Mesenchymal stem cell (in vitro differentiated cells and primary cell): ENCODE results near the gene USP19.
A peak's percentile ranks its signal among the peaks of the same experiment; 100 is the strongest.

Source experiments
- DNase-seq: peaks from one replicate; pipeline ENCODE4 v3.0.0-alpha.2; 2013
- H2AFZ ChIP-seq: one replicate; pipeline ENCODE4 v1.6.1; 2013; ENCODE audit warnings: low read depth, mild to moderate bottlenecking, control low read depth, inconsistent platforms, low read length, moderate library complexity
- H2AK5ac ChIP-seq: 2 replicates; pipeline ENCODE4 v1.6.1; 2013; ENCODE audit warnings: low read length, moderate library complexity, mild to moderate bottlenecking, inconsistent platforms; ENCODE audit not compliant: severe bottlenecking
- H2BK120ac ChIP-seq: one replicate; pipeline ENCODE4 v1.6.1; 2013; ENCODE audit warnings: low read depth, mild to moderate bottlenecking, inconsistent platforms, low read length, moderate library complexity
- H2BK12ac ChIP-seq, 2 experiments: one replicate each; pipeline ENCODE4 v1.6.1; 2013; ENCODE audit warnings: inconsistent platforms in 2 of 2, low read length in 2 of 2, mild to moderate bottlenecking in 2 of 2, moderate library complexity in 2 of 2, control low read depth in 1 of 2
- H2BK15ac ChIP-seq: one replicate; pipeline ENCODE4 v1.6.1; 2013; ENCODE audit warnings: mild to moderate bottlenecking, low read depth, inconsistent platforms; ENCODE audit not compliant: poor library complexity, severe bottlenecking
- H2BK5ac ChIP-seq: 2 replicates; pipeline ENCODE4 v1.6.1; 2013; ENCODE audit warnings: low read depth, mild to moderate bottlenecking, low read length, control low read depth, inconsistent platforms; ENCODE audit not compliant: poor library complexity, severe bottlenecking
- H3K14ac ChIP-seq, 2 experiments: one replicate each; pipeline ENCODE4 v1.6.1; 2013; ENCODE audit warnings: inconsistent platforms in 2 of 2, low read length in 2 of 2, control low read depth in 1 of 2, mild to moderate bottlenecking in 1 of 2, moderate library complexity in 1 of 2
- H3K18ac ChIP-seq, 2 experiments: one replicate each; pipeline ENCODE4 v1.6.1; 2013; ENCODE audit warnings: inconsistent platforms in 2 of 2, low read length in 2 of 2, control low read depth in 1 of 2, low read depth in 1 of 2, mild to moderate bottlenecking in 1 of 2
- H3K23ac ChIP-seq, 2 experiments: one replicate each; pipeline ENCODE4 v1.6.1; 2013; ENCODE audit warnings: inconsistent platforms in 2 of 2, low read length in 2 of 2, mild to moderate bottlenecking in 2 of 2, moderate library complexity in 2 of 2, control low read depth in 1 of 2
- H3K27ac ChIP-seq: 2 replicates; pipeline ENCODE4 v1.5.1; 2013; ENCODE audit warnings: mild to moderate bottlenecking, moderate library complexity, low read length, control low read depth, inconsistent platforms; ENCODE audit not compliant: poor library complexity, severe bottlenecking
- H3K27me3 ChIP-seq, 2 experiments: 2 replicates each; pipeline versions ENCODE4 v1.6.1 to v1.7.0; 2013; ENCODE audit warnings: low read length in 2 of 2, mild to moderate bottlenecking in 2 of 2, moderate library complexity in 2 of 2, control low read depth in 1 of 2, inconsistent platforms in 1 of 2; ENCODE audit not compliant: control insufficient read depth in 1 of 2, insufficient read depth in 1 of 2
- H3K36me3 ChIP-seq, 2 experiments: 2 replicates each; pipeline versions ENCODE4 v1.6.1 to v1.7.0; 2013; ENCODE audit warnings: low read length in 2 of 2, control low read depth in 1 of 2, inconsistent platforms in 1 of 2, low read depth in 1 of 2, mild to moderate bottlenecking in 1 of 2; ENCODE audit not compliant: insufficient read depth in 2 of 2, control insufficient read depth in 1 of 2
- H3K4ac ChIP-seq, 2 experiments: one replicate each; pipeline ENCODE4 v1.6.1; 2013; ENCODE audit warnings: inconsistent platforms in 2 of 2, low read length in 2 of 2, mild to moderate bottlenecking in 2 of 2, moderate library complexity in 2 of 2, control low read depth in 1 of 2, low read depth in 1 of 2
- H3K4me1 ChIP-seq: 2 replicates; pipeline ENCODE4 v1.6.1; 2013; ENCODE audit warnings: low read depth, low read length, control low read depth; ENCODE audit not compliant: control insufficient read depth, insufficient read depth
- H3K4me2 ChIP-seq: 2 replicates; pipeline ENCODE4 v1.6.1; 2013; ENCODE audit warnings: low read length, mild to moderate bottlenecking, inconsistent platforms; ENCODE audit not compliant: poor library complexity, severe bottlenecking
- H3K4me3 ChIP-seq, 2 experiments: 2 replicates each; pipeline versions ENCODE4 v1.5.1 to v1.7.0; 2013; ENCODE audit warnings: low read length in 2 of 2, mild to moderate bottlenecking in 2 of 2, control low read depth in 1 of 2, low read depth in 1 of 2; ENCODE audit not compliant: insufficient read depth in 1 of 2
- H3K79me1 ChIP-seq: replicated peaks from 2 replicates; pipeline ENCODE4 v1.6.1; 2013; ENCODE audit warnings: mild to moderate bottlenecking, control low read depth, low read length, inconsistent platforms; ENCODE audit not compliant: poor library complexity, severe bottlenecking
- H3K9ac ChIP-seq: 2 replicates; pipeline ENCODE4 v1.7.0; 2013; ENCODE audit warnings: mild to moderate bottlenecking, low read length, moderate library complexity
- H3K9me3 ChIP-seq: 2 replicates; pipeline ENCODE4 v1.7.0; 2013; ENCODE audit warnings: mild to moderate bottlenecking, low read length; ENCODE audit not compliant: control insufficient read depth
- H4K8ac ChIP-seq: one replicate; pipeline ENCODE4 v1.6.1; 2013; ENCODE audit warnings: inconsistent platforms, mild to moderate bottlenecking, low read length, moderate library complexity
- H4K91ac ChIP-seq: one replicate; pipeline ENCODE4 v1.6.1; 2013; ENCODE audit warnings: mild to moderate bottlenecking, low read length, inconsistent platforms
- WGBS: methylation state at CpG from one replicate; pipeline ENCODE4 v1.1.7; 2013; ENCODE audit warnings: mixed read lengths; 5-methylcytosine and 5-hydroxymethylcytosine counted together

USP19 gene

DNA sequence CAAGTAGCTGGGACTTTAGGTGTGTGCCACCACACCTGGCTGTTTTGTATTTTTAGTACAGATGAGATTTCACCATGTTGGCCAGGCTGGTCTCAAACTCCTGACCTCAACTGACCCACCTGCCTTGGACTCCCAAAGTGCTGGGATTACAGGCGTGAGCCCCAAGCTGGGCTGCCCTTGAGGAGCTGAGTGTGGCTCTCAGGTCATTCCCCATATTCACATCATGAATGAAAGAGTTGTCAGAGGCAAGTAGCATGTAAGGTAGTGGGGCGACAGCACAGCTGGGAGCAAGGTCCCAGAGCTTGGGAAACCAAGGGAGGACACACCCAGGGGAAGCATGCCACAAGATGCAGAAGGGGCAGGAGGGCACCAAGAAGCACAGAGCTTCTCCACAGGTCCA is 40.6 kb upstream of the USP19 start:
- no peaks in the 10 kb centered on the region for H3K27me3 ChIP-seq
- H3K14ac ChIP-seq = no peak overlapping the region
- H3K18ac ChIP-seq = no peak overlapping the region
- H4K91ac ChIP-seq = no peak overlapping the region
- H3K27ac ChIP-seq = no peak overlapping the region
- H3K23ac ChIP-seq = no peak overlapping the region
- no peak overlapping the region for H2AK5ac ChIP-seq
- no peak overlapping the region for H3K4me3 ChIP-seq
- no peak for DNase-seq
- no peak overlapping the region for H3K4ac ChIP-seq
- peaks cover 31 to 33% of the 10 kb centered on the region in 2 experiments for H3K36me3 ChIP-seq
- peaks cover 20% of the 10 kb centered on the region for H3K4me1 ChIP-seq
- peaks cover 30% of the 10 kb centered on the region for H3K79me1 ChIP-seq
- no peak overlapping the region for H3K9ac ChIP-seq
- WGBS = 100% methylated on average over 2 of the region's 2 CpGs
- H4K8ac ChIP-seq = no peak overlapping the region
- H3K4me2 ChIP-seq = no peak overlapping the region
- H2BK12ac ChIP-seq = no peak overlapping the region
- H2BK120ac ChIP-seq = no peak overlapping the region
- H2BK15ac ChIP-seq = no peak overlapping the region
- no peak overlapping the region for H2AFZ ChIP-seq
- H2BK5ac ChIP-seq = no peak overlapping the region
- no peaks in the 10 kb centered on the region for H3K9me3 ChIP-seq

DNA sequence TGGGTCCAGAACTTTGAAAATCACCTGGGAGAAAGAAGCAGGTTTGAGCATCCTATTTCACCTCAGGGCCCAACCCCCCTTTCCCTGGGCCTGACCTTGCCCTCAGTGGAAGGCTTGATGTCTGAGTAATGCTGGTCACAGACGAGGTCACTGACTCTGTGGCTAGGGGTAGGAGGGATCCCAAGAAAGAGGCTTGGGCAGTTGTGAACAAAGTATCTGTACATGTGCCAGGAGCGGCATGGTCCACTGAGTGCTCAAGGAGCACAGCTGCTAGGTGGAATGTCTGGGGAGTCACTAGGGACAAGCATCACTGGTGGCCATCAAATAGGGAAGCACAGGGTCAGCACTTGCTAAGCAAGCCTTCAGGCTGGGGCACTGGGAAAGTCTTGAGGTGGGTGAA is 38.2 kb upstream of the USP19 start:
- no peak overlapping the region for H2BK15ac ChIP-seq
- H3K14ac ChIP-seq = no peak overlapping the region
- no peak overlapping the region for H4K91ac ChIP-seq
- no peak overlapping the region for H3K23ac ChIP-seq
- no peak overlapping the region for H2BK120ac ChIP-seq
- no peak overlapping the region for H3K27ac ChIP-seq
- peaks cover 11% of the 10 kb centered on the region for H3K4me1 ChIP-seq
- H3K9ac ChIP-seq = no peak overlapping the region
- no peak for DNase-seq
- H3K9me3 ChIP-seq = no peaks in the 10 kb centered on the region
- H3K4ac ChIP-seq = no peak overlapping the region
- H2BK5ac ChIP-seq = no peak overlapping the region
- H2AFZ ChIP-seq = no peak overlapping the region
- 66% methylated on average over 2 of the region's 2 CpGs for WGBS
- H3K79me1 ChIP-seq = peaks cover 27% of the 10 kb centered on the region
- H4K8ac ChIP-seq = no peak overlapping the region
- no peaks in the 10 kb centered on the region for H3K27me3 ChIP-seq
- no peak overlapping the region for H3K18ac ChIP-seq
- H3K36me3 ChIP-seq = peaks cover 26 to 28% of the 10 kb centered on the region in 2 experiments
- no peak overlapping the region for H3K4me2 ChIP-seq
- H3K4me3 ChIP-seq = no peak overlapping the region
- no peak overlapping the region for H2AK5ac ChIP-seq
- no peak overlapping the region for H2BK12ac ChIP-seq

DNA sequence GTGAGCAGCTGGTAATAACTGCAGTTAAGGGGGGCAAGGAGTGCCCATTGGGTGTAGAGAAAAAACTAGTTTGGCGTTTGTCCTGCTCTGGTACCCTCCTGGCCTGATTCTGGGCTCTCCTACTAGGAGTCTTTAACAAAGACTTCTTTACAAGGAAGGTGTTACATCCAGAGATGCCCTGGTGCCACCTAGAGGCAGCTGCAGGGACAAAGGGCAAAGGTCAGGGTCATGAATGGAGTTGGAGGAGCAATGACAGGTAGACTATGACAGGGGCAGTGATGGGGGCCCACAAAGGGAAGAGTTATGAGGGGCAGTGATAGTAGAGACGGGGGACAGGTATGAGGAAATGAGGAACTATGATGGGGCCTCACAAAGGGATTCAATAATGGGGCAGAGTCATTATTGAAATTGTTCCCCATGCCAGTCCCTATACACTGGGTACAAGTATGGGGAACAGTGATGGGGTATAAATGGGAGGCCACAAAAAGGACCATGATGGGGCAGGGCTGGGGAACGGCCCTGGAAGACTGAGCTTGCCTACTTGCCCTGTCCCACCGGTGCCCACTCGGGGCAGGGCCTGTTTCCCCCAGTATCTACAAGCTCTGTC is 37.6 kb upstream of the USP19 start:
- Histone ChIP-seq H2BK5ac (no peak overlapping the region), H2BK12ac (no peak overlapping the region)
- WGBS = 41% methylated on average over 3 of the region's 5 CpGs

DNA sequence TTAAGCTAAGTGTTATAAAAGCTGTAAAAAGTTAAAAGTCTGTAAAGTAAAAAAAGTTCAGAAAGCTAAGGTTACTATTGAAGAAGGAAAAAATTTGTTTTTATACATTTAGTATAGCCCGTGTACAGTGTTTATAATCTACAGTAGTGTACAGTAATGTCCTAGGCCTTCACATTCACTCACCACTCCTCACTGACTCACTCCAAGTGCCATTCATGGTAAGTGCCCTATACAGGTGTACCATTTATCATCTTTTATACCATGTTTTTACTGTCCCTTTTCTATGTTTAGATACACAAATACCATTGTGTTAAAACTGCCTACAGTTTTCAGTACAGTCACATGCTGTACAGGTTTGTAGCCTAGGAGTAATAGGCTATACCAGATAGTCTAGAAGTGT is 36.7 kb upstream of the USP19 start:
- Histone ChIP-seq H3K9me3 (no peaks in the 10 kb centered on the region), H2BK5ac (no peak overlapping the region), H3K79me1 (peaks cover 14% of the 10 kb centered on the region), H3K27ac (no peak overlapping the region), H2AFZ (no peak overlapping the region), H3K4ac (no peak overlapping the region), H3K27me3 (no peaks in the 10 kb centered on the region), H3K36me3 (peaks cover 13% of the 10 kb centered on the region in 2 experiments), H2BK120ac (no peak overlapping the region), H2BK15ac (no peak overlapping the region), H2AK5ac (no peak overlapping the region), H3K18ac (no peak overlapping the region), H2BK12ac (no peak overlapping the region), H4K91ac (no peak overlapping the region), H3K4me2 (no peak overlapping the region), H3K23ac (no peak overlapping the region), H4K8ac (no peak overlapping the region), H3K4me1 (peaks cover 10% of the 10 kb centered on the region), H3K9ac (no peak overlapping the region), H3K14ac (no peak overlapping the region), H3K4me3 (no peak overlapping the region)
- DNase-seq = no peak
- no CpG with 5 or more reads among the region's 1 CpG for WGBS

More for the DNA sequence above, 37.6 kb upstream of the USP19 start:
- H3K14ac ChIP-seq = no peak overlapping the region
- H3K4ac ChIP-seq = no peak overlapping the region
- no peak overlapping the region for H2BK15ac ChIP-seq
- H3K36me3 ChIP-seq = peaks cover 20 to 22% of the 10 kb centered on the region in 2 experiments
- H2BK120ac ChIP-seq = no peak overlapping the region
- no peak overlapping the region for H3K23ac ChIP-seq
- peak overlapping the region; percentile 18 for H2AK5ac ChIP-seq
- H4K91ac ChIP-seq = no peak overlapping the region
- H2AFZ ChIP-seq = no peak overlapping the region
- H4K8ac ChIP-seq = no peak overlapping the region
- no peak overlapping the region for H3K18ac ChIP-seq
- DNase-seq = no peak
- peaks cover 10% of the 10 kb centered on the region for H3K4me1 ChIP-seq
- H3K79me1 ChIP-seq = peaks cover 21% of the 10 kb centered on the region
- H3K9ac ChIP-seq = no peak overlapping the region
- H3K4me3 ChIP-seq = no peak overlapping the region
- H3K4me2 ChIP-seq = no peak overlapping the region
- no peaks in the 10 kb centered on the region for H3K9me3 ChIP-seq
- no peaks in the 10 kb centered on the region for H3K27me3 ChIP-seq
- H3K27ac ChIP-seq = no peak overlapping the region
